GM19193 (cell line): ENCODE measurements around the gene TCF3.

ENCODE experiments used
- POLR2A ChIP-seq: IDR thresholded peaks from 4 replicates; pipeline ENCODE4 v1.6.1; 2011; ENCODE audit not compliant: insufficient read depth, insufficient read length; ENCODE audit errors: extremely low read depth

The TCF3 gene

DNA sequence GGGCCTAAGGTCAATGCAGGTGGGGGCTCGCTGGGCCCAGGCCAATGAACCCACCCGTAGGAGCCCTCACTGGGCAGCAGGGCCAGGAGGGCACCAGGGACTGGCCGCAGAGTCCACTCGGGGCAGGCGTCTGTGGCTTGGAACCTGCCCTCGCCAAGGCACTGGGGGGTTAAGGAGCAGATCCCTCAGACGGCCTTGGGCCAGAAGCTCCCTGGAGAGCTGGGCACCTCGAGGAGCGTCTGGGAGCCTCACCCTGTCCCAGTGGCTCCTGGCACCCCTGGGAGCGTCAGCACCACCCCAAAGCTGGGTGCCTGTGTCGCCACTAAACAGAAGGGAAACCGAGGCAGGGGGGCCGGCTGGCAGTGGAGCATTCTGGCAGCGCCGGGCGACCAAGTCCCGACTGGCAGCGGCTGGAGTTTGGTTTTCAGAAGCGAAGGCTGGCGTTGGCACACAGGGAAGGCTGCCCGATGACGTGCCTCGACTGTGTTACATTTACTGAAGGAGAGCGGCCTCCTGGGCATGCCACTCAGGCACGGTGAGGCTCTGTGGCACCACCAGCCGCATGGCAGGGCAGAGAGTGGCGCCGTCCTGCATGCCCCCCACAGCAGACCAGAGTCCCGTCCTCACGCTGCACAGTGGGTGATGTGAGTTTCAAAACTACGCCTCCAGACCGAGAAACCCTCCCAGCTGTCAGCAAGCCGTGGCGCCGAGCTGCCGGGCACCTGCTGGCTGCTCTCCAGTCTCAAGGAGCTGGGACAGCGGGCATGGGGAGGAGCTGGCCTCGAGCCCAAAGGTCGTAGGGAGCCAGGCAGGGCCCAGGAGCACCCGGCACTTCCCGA, 75.1 kb downstream of the TCF3 start:
- no peak for TF ChIP-seq POLR2A

DNA sequence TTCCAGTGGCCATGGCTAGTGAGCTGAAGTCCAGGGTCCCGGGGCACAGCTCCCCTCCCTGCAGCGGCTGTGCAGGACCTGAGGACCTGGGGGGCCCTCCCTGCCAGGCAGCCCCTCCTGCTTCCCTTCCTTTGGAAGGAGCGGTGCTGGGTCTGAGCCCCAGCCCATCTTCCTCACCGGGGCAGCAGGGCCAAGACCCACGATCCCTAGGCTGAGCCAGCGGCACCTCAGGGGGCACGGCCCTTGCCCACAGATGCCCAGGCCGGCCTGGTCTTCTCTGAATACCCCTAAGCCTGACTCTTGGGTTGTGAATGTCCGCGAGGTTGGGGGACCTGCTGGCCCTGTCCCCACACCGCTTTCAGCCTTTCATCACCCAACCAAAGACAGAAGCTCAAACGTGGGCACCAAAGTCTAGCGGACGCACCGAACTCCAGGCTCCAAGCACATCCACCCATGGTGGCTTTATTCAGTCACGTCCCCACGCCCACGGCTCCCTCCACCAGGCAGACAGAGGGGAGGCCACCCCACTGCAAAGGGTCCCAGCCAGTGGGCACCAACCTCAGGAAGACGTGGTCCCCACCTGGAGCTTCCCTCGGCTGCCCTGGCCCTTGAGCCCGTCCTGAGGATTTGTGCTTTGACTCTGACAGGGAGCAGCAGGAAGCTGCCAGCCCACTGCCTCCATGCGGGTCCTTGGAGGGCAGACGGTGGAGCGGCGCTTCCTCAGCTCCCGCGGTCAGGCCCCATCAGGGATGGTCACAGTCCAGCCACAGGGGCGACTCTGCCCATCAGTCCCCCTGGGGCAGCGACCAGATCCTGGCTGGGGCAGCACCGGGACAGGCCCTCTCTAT, 75.9 kb downstream of the TCF3 start:
- no peak for TF ChIP-seq POLR2A

GRCh38 chr19:1575323-1576241, 76.8 kb downstream of the TCF3 start:
- TF ChIP-seq POLR2A, result no peak

DNA sequence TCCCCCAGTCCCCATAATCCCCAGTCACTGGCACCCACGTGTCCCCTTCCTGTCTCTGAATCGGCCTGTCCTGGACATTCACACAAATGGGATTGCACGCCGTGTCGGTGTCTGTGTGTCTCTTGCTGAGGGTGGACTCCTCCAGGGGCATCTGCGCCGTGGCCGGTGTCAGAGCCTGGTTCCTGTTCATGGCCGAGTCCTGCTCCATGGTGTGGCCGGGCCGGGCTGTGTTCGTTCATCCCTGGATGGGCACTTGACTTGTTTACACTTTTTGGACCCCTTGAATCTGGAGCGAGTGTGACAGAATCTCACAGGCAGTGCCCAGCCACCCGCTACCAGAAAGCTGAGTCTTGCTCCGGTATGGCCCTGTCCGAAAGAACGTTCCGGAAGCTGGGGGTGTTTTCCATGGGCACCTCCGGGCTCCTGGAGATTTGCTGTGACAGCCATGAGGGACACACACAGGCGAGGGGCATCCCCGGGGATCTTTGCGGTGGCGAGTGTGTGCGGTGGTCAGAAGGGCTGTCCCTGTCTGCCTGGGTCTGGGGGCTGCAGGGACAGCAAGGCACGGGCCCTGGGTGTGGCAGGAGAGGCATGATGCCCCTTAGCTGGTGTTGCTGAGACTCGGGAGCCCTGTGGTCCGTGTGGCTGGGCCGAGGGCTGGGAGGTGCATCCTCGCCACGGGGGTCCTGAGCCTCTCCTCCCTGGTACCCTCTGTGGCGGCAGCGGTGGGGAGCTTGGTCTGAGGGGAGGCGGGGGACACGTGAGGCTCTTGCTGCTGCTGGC, 77.9 kb downstream of the TCF3 start:
- TF ChIP-seq POLR2A, result no peak

- TF ChIP-seq POLR2A, result no peak
Observed at GRCh38 chr19:1572795-1573194, 79.6 kb downstream of the TCF3 start.

- no peak for TF ChIP-seq POLR2A
Observed at GRCh38 chr19:1571358-1571757, 81.1 kb downstream of the TCF3 start.

- TF ChIP-seq POLR2A, result no peak
Observed at GRCh38 chr19:1570836-1571235, 81.6 kb downstream of the TCF3 start.

- TF ChIP-seq POLR2A, result no peak
Observed at GRCh38 chr19:1569997-1570396, 82.4 kb downstream of the TCF3 start.

DNA sequence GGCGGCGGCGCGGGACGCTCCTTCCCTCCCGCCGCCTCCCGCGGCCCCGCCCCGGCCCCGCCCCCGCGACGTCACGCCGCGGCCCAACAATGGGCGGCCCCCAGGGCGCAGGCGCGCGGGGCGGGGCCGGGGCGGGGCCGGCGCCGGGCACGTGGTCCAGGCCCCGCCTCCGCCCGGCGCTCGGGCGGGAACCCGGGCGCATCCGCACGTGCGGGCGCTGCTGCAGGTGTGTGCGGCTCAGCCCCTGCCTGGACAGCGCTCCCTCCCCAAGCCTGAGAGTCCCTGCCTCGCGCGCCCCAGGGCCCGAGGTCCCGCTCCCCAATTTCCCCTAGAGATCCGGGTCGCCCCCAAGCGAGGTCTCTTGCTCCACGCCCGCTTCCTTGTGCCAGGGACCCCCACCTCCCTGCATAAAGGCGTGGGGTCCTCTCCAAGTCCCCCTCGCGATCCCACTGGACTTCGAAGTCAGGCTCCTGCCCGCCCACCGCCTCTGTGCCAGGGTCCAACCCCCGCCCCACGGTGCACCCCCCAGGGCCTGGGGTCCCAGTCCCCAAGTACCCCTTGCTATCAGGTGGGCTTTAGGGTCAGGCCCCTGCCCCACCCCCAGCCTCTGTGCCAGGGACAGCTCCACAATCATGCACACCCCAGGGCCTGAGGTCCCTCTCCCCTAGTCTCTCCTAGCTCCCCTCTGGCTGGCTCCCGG, 83.9 kb downstream of the TCF3 start, which contains the start of gene MEX3D:
Gene MEX3D, minus strand, starts transcription at position 6 of the 700 bp plus-strand sequence. CDS start 267 bp downstream, outside the sequence.
- TF ChIP-seq POLR2A, result no peak

GRCh38 chr19:1567848-1568227, 84.6 kb downstream of the TCF3 start:
- no peak for TF ChIP-seq POLR2A

GRCh38 chr19:1567116-1567847, 85.1 kb downstream of the TCF3 start:
- TF ChIP-seq POLR2A, result no peak

DNA sequence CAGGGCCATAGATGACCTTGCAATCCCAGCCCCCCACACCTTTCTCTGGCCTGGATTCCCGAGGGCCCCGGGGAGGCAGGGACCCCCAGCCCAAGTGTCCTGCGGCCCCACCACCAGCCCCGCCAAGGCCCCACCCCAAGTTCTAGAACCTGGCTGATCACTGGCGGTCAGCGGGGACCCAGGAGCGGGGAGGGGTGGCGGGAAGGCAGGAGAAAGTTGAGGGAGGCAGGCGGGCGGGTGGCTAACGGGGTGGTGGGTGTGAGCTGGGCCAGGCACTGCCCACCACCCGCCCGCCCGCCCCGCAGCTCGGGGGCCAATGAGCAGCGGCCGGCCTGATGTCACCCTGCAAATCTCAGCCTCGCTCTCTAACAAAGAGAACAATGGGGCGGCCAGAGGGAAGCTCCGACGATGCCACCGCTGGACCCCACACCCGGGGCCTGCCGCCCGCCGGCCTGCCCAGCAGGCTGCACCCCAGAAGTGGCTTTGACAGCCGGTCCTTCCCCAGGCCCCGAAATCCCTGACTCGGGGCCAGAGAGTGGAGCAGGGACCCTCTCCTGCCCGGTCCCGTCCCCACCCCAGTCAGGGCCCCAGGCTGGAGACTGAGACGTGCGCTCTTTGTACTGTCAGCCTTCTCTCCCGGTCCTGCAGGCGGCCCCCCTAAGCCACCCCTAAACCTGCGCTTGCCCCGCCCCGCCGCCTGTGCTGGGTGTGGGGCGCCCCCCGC, 85.9 kb downstream of the TCF3 start:
- TF ChIP-seq POLR2A, result no peak
